Sigmoid colon (tissue), 4 donors: ENCODE results near the gene MLLT3.

Experiments
- EP300 ChIP-seq, 4 donors: sonication (generic); formaldehyde crosslinking; IDR thresholded peaks; one replicate each; pipeline ENCODE4 v1.6.1; 2017; ENCODE audit warnings: antibody characterized with exemption in 4 of 4
- POLR2A ChIP-seq, 2 donors: fragments of 450-650 bp; IDR thresholded peaks; one replicate each; pipeline ENCODE4 v1.6.1; 2016; ENCODE audit warnings: antibody characterized with exemption in 2 of 2, mild to moderate bottlenecking in 2 of 2, moderate library complexity in 2 of 2
- TF ChIP-seq, protein P1 (sequence below), 4 experiments: fragments of 450-650 bp in 3 of 4; fragments of 200-600 bp in 1 of 4; IDR thresholded peaks; one replicate each; pipeline ENCODE4 v1.5.1; 2016 to 2019; ENCODE audit warnings: antibody characterized with exemption in 4 of 4, mild to moderate bottlenecking in 3 of 4, moderate library complexity in 2 of 4

DNA sequence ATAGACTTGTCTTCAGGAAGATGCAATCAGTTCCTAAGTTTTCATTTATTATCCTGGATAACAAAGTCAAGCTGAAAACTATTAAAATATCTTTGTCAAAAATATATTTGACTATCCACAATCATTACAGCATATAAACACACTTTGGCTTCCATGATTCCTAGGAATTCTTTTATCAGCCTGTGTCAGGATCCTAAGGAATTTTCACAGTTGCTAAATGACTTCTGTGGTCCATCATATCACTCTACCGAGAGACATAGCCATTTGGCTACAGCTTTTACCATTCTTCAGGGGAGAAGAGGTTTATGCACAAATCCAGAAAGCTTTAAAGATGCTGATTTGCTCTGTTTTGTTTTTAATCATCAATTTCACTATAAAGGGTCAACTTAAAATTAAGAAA lies 128.3 kb downstream of the MLLT3 start:
- TF ChIP-seq, protein P1, sequence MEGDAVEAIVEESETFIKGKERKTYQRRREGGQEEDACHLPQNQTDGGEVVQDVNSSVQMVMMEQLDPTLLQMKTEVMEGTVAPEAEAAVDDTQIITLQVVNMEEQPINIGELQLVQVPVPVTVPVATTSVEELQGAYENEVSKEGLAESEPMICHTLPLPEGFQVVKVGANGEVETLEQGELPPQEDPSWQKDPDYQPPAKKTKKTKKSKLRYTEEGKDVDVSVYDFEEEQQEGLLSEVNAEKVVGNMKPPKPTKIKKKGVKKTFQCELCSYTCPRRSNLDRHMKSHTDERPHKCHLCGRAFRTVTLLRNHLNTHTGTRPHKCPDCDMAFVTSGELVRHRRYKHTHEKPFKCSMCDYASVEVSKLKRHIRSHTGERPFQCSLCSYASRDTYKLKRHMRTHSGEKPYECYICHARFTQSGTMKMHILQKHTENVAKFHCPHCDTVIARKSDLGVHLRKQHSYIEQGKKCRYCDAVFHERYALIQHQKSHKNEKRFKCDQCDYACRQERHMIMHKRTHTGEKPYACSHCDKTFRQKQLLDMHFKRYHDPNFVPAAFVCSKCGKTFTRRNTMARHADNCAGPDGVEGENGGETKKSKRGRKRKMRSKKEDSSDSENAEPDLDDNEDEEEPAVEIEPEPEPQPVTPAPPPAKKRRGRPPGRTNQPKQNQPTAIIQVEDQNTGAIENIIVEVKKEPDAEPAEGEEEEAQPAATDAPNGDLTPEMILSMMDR (IDR thresholded peaks at IDR 0.05) = no peak
- TF ChIP-seq EP300 (IDR thresholded peaks at IDR 0.05) = no peak
- no peak for TF ChIP-seq POLR2A (IDR thresholded peaks at IDR 0.05)
